ENCODE measurements around the gene SRGN. TPM values are rescaled to one million over a fixed set of nuclear protein-coding genes. Genes with fewer than 3 reads are reported as not detected.

Gene SRGN
- total and polyA plus RNA-seq, 2 of the 13 experiments (the other 11 are each of a cell fraction or from before 2014, with no cell fraction given): 0.09 TPM; not detected in 1

- TF ChIP-seq ARID4A (CRISPR knock-in tag; IDR thresholded peaks at IDR 0.05; ENCODE audit: borderline replicate concordance): peak; percentile 55; the same call in 1 of the 2 replicates
- TF ChIP-seq CENPBD1 (CRISPR knock-in tag; IDR thresholded peaks at IDR 0.05; ENCODE audit: borderline replicate concordance, low read depth): no peak
- peak; percentile 36; the same call in 1 of the 2 replicates for TF ChIP-seq ZNF263 (CRISPR knock-in tag; IDR thresholded peaks at IDR 0.05)
- no peak for TF ChIP-seq FOXK2 (IDR thresholded peaks at IDR 0.05)
- peak; percentile 42; the same call in 1 of the 2 replicates for TF ChIP-seq PHF8 (CRISPR knock-in tag; IDR thresholded peaks at IDR 0.05)
- TF ChIP-seq HNF4A (CRISPR knock-in tag; IDR thresholded peaks at IDR 0.05): 0 out of 2 replicates have a peak, but pooled peaks have one; percentile 20
- TF ChIP-seq ZFP36L1 (CRISPR knock-in tag; IDR thresholded peaks at IDR 0.05): 0 out of 2 replicates have a peak, but pooled peaks have one; percentile 43
- peak; percentile 39; the same call in 1 of the 2 replicates for TF ChIP-seq MAX (IDR thresholded peaks at IDR 0.05)
- peak; percentile 33; the same call in 1 of the 2 replicates for TF ChIP-seq MYC (CRISPR knock-in tag; IDR thresholded peaks at IDR 0.05; ENCODE audit: borderline replicate concordance)
- 0 out of 2 replicates have a peak, but pooled peaks have one; percentile 40 for TF ChIP-seq ZMYM4 (CRISPR knock-in tag; IDR thresholded peaks at IDR 0.05)
- peak; percentile 39; the same call in 1 of the 2 replicates for TF ChIP-seq DMAP1 (CRISPR knock-in tag; IDR thresholded peaks at IDR 0.05)
- no peak for TF ChIP-seq ZNF737 (CRISPR knock-in tag; IDR thresholded peaks at IDR 0.05; ENCODE audit: borderline replicate concordance)
- TF ChIP-seq ZNF574 (CRISPR knock-in tag; IDR thresholded peaks at IDR 0.05): 0 out of 2 replicates have a peak, but pooled peaks have one; percentile 29
- 0 out of 2 replicates have a peak, but pooled peaks have one; percentile 27 for TF ChIP-seq KAT8 (CRISPR knock-in tag; IDR thresholded peaks at IDR 0.05)
- TF ChIP-seq TEAD3 (CRISPR knock-in tag; optimal IDR thresholded peaks at IDR 0.05; ENCODE audit: borderline replicate concordance): peak; percentile 19
- TF ChIP-seq NKX3-1 (CRISPR knock-in tag; IDR thresholded peaks at IDR 0.05): no peak
- TF ChIP-seq GMEB1 (CRISPR knock-in tag; IDR thresholded peaks at IDR 0.05; ENCODE audit: borderline replicate concordance): no peak
- TF ChIP-seq FLYWCH1 (CRISPR knock-in tag; IDR thresholded peaks at IDR 0.05): no peak
- 0 out of 2 replicates have a peak, but pooled peaks have one; percentile 37 for TF ChIP-seq CENPT (CRISPR knock-in tag; IDR thresholded peaks at IDR 0.05; ENCODE audit: low read depth)
- no peak for TF ChIP-seq JUND (CRISPR knock-in tag; IDR thresholded peaks at IDR 0.05)
- no peak for TF ChIP-seq HOXA7 (CRISPR knock-in tag; IDR thresholded peaks at IDR 0.05)
Observed at GRCh38 chr10:69057261-69057950, 30.5 kb upstream of the SRGN start (continued).
